NCI-H1092 (cell line): ENCODE results near the gene SPAG6.

Experiments
- DNase-seq: peaks from one replicate; lab custom pipeline; 2025; lab: John Stamatoyannopoulos, UW

The SPAG6 gene

GRCh38 chr10:22460531-22461403 lies 115.5 kb downstream of the SPAG6 start:
- DNase-seq = no peak

- DNase-seq = no peak
Measured at GRCh38 chr10:22461891-22462290, 116.6 kb downstream of the SPAG6 start.

- DNase-seq = no peak
Measured at GRCh38 chr10:22463255-22463654, 118.0 kb downstream of the SPAG6 start.

GRCh38 chr10:22464966-22465629 lies 119.8 kb downstream of the SPAG6 start:
- no peak for DNase-seq

GRCh38 chr10:22466763-22467334 lies 121.6 kb downstream of the SPAG6 start:
- DNase-seq = no peak
